ENCODE data around the gene SEMA4C. TPM values are rescaled to one million over a fixed set of nuclear protein-coding genes. Genes with fewer than 3 reads are reported as not detected.

SEMA4C gene
- total and polyA plus RNA-seq, 9 of the 15 experiments (the other 6 are each of a cell fraction or from before 2014, with no cell fraction given): 0.32 to 59.7 (median 23.9) TPM

DNA sequence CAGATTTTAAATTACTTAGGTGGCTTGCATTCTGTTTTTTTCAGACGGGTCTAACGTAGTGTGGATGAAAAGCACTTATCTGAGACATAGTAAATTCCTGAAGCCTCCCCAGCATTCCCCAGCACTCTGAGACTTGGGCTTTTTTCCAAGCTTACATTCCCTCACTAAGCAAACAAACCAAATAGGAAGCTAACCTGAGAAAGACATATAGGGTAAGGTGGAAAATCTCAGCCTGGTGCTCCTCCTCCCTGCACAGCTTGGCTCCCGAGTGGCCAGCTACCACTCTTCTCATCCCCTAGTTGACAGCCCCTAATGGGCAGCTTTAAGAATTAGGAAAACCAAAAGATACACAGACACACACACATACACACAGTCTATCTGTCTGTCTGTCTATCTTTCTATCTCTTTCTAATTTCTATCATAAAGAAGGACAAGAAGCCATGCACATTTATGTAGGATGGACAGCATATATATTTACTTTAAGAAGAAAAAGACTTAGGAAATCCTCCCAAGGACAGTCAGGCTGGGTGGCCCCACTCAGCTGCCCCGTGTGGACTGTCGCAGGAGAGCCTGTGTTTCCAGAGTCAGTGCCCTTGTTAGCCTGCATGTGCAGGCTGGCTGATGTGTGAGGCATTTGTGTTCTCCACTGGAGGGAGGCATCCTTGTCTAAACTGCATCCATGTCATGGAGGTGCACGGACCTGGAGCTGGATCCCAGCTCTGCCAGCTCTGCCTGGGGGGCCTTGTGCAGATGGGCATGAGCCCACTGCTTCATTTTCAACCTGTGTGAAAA lies 45.6 kb downstream of the SEMA4C start:
- intact Hi-C loops (cut with micrococcal nuclease): no loop called here
- TF ChIP-seq EZH2 (IDR thresholded peaks at IDR 0.05; ENCODE audit: borderline replicate concordance, low read depth, low read length) (no peak), ZBTB1 (CRISPR knock-in tag; IDR thresholded peaks at IDR 0.05; ENCODE audit: borderline replicate concordance, low read depth) (no peak), BHLHE40 (IDR thresholded peaks at IDR 0.05; ENCODE audit: low read length) (no peak), HDGF (IDR thresholded peaks at IDR 0.05) (no peak), HCFC1 (IDR thresholded peaks at IDR 0.05; ENCODE audit: low read depth, low read length) (no peak), NR2C1 (IDR thresholded peaks at IDR 0.05) (no peak), NR2C1 (tag; IDR thresholded peaks at IDR 0.05) (no peak), RFX7 (CRISPR knock-in tag; IDR thresholded peaks at IDR 0.05) (no peak), MTA2 (IDR thresholded peaks at IDR 0.05; ENCODE audit: low read depth) (no peak), ZNF644 (tag; IDR thresholded peaks at IDR 0.05; ENCODE audit: low read depth) (no peak), BDP1 (IDR thresholded peaks at IDR 0.05; ENCODE audit: insufficient read depth, insufficient read length) (no peak), ESRRB (CRISPR knock-in tag; IDR thresholded peaks at IDR 0.05; ENCODE audit: borderline replicate concordance) (no peak), ZNF354B (CRISPR knock-in tag; IDR thresholded peaks at IDR 0.05) (no peak), GTF2A2 (tag; IDR thresholded peaks at IDR 0.05) (no peak), ZNF830 (CRISPR knock-in tag; IDR thresholded peaks at IDR 0.05) (no peak), E2F3 (CRISPR knock-in tag; IDR thresholded peaks at IDR 0.05) (no peak)
- TF ChIP-seq, protein P1, sequence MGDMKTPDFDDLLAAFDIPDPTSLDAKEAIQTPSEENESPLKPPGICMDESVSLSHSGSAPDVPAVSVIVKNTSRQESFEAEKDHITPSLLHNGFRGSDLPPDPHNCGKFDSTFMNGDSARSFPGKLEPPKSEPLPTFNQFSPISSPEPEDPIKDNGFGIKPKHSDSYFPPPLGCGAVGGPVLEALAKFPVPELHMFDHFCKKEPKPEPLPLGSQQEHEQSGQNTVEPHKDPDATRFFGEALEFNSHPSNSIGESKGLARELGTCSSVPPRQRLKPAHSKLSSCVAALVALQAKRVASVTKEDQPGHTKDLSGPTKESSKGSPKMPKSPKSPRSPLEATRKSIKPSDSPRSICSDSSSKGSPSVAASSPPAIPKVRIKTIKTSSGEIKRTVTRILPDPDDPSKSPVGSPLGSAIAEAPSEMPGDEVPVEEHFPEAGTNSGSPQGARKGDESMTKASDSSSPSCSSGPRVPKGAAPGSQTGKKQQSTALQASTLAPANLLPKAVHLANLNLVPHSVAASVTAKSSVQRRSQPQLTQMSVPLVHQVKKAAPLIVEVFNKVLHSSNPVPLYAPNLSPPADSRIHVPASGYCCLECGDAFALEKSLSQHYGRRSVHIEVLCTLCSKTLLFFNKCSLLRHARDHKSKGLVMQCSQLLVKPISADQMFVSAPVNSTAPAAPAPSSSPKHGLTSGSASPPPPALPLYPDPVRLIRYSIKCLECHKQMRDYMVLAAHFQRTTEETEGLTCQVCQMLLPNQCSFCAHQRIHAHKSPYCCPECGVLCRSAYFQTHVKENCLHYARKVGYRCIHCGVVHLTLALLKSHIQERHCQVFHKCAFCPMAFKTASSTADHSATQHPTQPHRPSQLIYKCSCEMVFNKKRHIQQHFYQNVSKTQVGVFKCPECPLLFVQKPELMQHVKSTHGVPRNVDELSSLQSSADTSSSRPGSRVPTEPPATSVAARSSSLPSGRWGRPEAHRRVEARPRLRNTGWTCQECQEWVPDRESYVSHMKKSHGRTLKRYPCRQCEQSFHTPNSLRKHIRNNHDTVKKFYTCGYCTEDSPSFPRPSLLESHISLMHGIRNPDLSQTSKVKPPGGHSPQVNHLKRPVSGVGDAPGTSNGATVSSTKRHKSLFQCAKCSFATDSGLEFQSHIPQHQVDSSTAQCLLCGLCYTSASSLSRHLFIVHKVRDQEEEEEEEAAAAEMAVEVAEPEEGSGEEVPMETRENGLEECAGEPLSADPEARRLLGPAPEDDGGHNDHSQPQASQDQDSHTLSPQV (IDR thresholded peaks at IDR 0.05): no peak
- TF ChIP-seq, protein P2, sequence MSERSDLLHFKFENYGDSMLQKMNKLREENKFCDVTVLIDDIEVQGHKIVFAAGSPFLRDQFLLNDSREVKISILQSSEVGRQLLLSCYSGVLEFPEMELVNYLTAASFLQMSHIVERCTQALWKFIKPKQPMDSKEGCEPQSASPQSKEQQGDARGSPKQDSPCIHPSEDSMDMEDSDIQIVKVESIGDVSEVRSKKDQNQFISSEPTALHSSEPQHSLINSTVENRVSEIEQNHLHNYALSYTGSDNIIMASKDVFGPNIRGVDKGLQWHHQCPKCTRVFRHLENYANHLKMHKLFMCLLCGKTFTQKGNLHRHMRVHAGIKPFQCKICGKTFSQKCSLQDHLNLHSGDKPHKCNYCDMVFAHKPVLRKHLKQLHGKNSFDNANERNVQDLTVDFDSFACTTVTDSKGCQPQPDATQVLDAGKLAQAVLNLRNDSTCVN (CRISPR knock-in tag; IDR thresholded peaks at IDR 0.05): no peak
- in situ Hi-C loops (cut with MboI): no loop called here
- FAIRE-seq (no peak), ATAC-seq (no peak), DNase-seq (ENCODE audit: extremely low read depth in 1 of 4, low spot score in 3 of 4) (no peak)
- H3K27me3 ChIP-seq (ENCODE audit: control insufficient read depth in 2 of 2, insufficient read depth in 2 of 2, low read length in 2 of 2): no peaks in the 10 kb centered on the region
- H3K9me1 ChIP-seq (ENCODE audit: control insufficient read depth, insufficient read depth, low read length): peaks cover 7% of the 10 kb centered on the region
- ChIA-PET POLR2A (interaction anchor here (0.6 to 1.9 kb wide), 4 partner anchors 9 to 19 kb away, joined by 3 to 8 read pairs (median 4); partner anchors contain the start of gene ANKRD23), CTCF (ENCODE audit: low intra/inter-chr PET ratio) (no interaction called here)
- H3K36me3 ChIP-seq (ENCODE audit: control insufficient read depth, insufficient read depth, low read length): peaks cover 78% of the 10 kb centered on the region
- H4K20me1 ChIP-seq (replicated peaks; ENCODE audit: control insufficient read depth, insufficient read depth, low read length): peaks cover 30% of the 10 kb centered on the region
- H3K79me2 ChIP-seq (ENCODE audit: control insufficient read depth, insufficient read depth, low read length): peaks cover 29% of the 10 kb centered on the region
- WGBS (ENCODE audit: insufficient coverage, low coverage, missing lambda C conversion rate): 71% methylated on average over 6 of the region's 6 CpGs
- BruUV-seq (replicated peaks): no TSS peak
- no peak overlapping the region for H3K27ac ChIP-seq (ENCODE audit: extremely low read depth, low read depth, low read length)
- H3K9ac ChIP-seq (ENCODE audit: insufficient read depth in 1 of 2, low read depth in 2 of 2, low read length in 2 of 2): no peak overlapping the region; a peak in 1 of 4 replicates
- no peak overlapping the region for H2AFZ ChIP-seq (ENCODE audit: low read depth, low read length)
- peaks cover 10 to 16% of the 10 kb centered on the region in 2 experiments; a peak in 4 of 5 replicates for H3K4me1 ChIP-seq (replicated peaks in 1 of 2; ENCODE audit: control insufficient read depth in 2 of 2, insufficient read depth in 2 of 2, low read length in 2 of 2)
- no peaks in the 10 kb centered on the region for H3K9me3 ChIP-seq (replicated peaks; ENCODE audit: control insufficient read depth, insufficient read depth, low read depth, low read length)
- H3K4me3 ChIP-seq: no peak overlapping the region
- H3K4me2 ChIP-seq (ENCODE audit: insufficient read depth, low read length): no peak overlapping the region
